IPS-15b (cell line): ENCODE data around the gene PGS1.
"Not testable (repeated sequence)": the region's sequence is repeated elsewhere in the genome, so short reads cannot be mapped to it uniquely, and the experiment has no call there.

ENCODE experiments used
- H3K27me3 ChIP-seq: one replicate; pipeline ENCODE4 v1.6.1; 2013; ENCODE audit warnings: low read length; ENCODE audit not compliant: control insufficient read depth, insufficient read depth
- H3K36me3 ChIP-seq: one replicate; pipeline ENCODE4 v1.6.1; 2013; ENCODE audit warnings: low read length; ENCODE audit not compliant: control insufficient read depth, insufficient read depth
- H3K4me1 ChIP-seq: one replicate; pipeline ENCODE4 v1.6.1; 2013; ENCODE audit warnings: mild to moderate bottlenecking, low read length; ENCODE audit not compliant: control insufficient read depth, insufficient read depth
- H3K4me3 ChIP-seq: one replicate; pipeline ENCODE4 v1.5.1; 2013; ENCODE audit warnings: low read depth, low read length
- H3K9ac ChIP-seq: one replicate; pipeline ENCODE4 v1.6.1; 2013; ENCODE audit warnings: low read depth, mild to moderate bottlenecking, low read length
- H3K9me3 ChIP-seq: one replicate; pipeline ENCODE4 v1.6.1; 2013; ENCODE audit warnings: mild to moderate bottlenecking, low read length; ENCODE audit not compliant: control insufficient read depth, insufficient read depth

PGS1 gene

GRCh38 chr17:78458091-78458490 is 79.6 kb downstream of the PGS1 start:
- no peaks in the 10 kb centered on the region for H3K4me1 ChIP-seq
- no peak overlapping the region for H3K9ac ChIP-seq
- H3K4me3 ChIP-seq = no peak overlapping the region
- H3K27me3 ChIP-seq = no peaks in the 10 kb centered on the region
- H3K36me3 ChIP-seq = no peaks in the 10 kb centered on the region
- no peaks in the 10 kb centered on the region for H3K9me3 ChIP-seq

GRCh38 chr17:78458736-78459335 is 80.4 kb downstream of the PGS1 start:
- H3K4me3 ChIP-seq = no peak overlapping the region
- H3K4me1 ChIP-seq = no peaks in the 10 kb centered on the region
- no peak overlapping the region for H3K9ac ChIP-seq
- H3K9me3 ChIP-seq = no peaks in the 10 kb centered on the region
- H3K27me3 ChIP-seq = no peaks in the 10 kb centered on the region
- no peaks in the 10 kb centered on the region for H3K36me3 ChIP-seq

GRCh38 chr17:78459696-78460095 is 81.2 kb downstream of the PGS1 start:
- no peaks in the 10 kb centered on the region for H3K9me3 ChIP-seq
- no peaks in the 10 kb centered on the region for H3K27me3 ChIP-seq
- H3K36me3 ChIP-seq = no peaks in the 10 kb centered on the region
- H3K4me3 ChIP-seq = no peak overlapping the region
- no peaks in the 10 kb centered on the region for H3K4me1 ChIP-seq
- H3K9ac ChIP-seq = no peak overlapping the region

GRCh38 chr17:78460176-78460675 is 81.8 kb downstream of the PGS1 start:
- no peak overlapping the region for H3K9ac ChIP-seq
- no peaks in the 10 kb centered on the region for H3K27me3 ChIP-seq
- no peak overlapping the region for H3K4me3 ChIP-seq
- no peaks in the 10 kb centered on the region for H3K4me1 ChIP-seq
- no peaks in the 10 kb centered on the region for H3K36me3 ChIP-seq
- H3K9me3 ChIP-seq = no peaks in the 10 kb centered on the region

GRCh38 chr17:78460951-78461798 is 82.7 kb downstream of the PGS1 start:
- no peak overlapping the region for H3K4me3 ChIP-seq

GRCh38 chr17:78461799-78462053 is 83.3 kb downstream of the PGS1 start:
- Histone ChIP-seq H3K27me3 (no peaks in the 10 kb centered on the region), H3K9me3 (no peaks in the 10 kb centered on the region), H3K4me1 (no peaks in the 10 kb centered on the region), H3K9ac (no peak overlapping the region), H3K4me3 (no peak overlapping the region), H3K36me3 (no peaks in the 10 kb centered on the region)

More at GRCh38 chr17:78460951-78461798, 82.7 kb downstream of the PGS1 start:
- no peaks in the 10 kb centered on the region for H3K4me1 ChIP-seq
- H3K36me3 ChIP-seq = no peaks in the 10 kb centered on the region
- H3K27me3 ChIP-seq = no peaks in the 10 kb centered on the region
- no peaks in the 10 kb centered on the region for H3K9me3 ChIP-seq
- H3K9ac ChIP-seq = no peak overlapping the region

GRCh38 chr17:78462148-78462547 is 83.7 kb downstream of the PGS1 start:
- Histone ChIP-seq H3K9me3 (no peaks in the 10 kb centered on the region), H3K9ac (no peak overlapping the region), H3K4me3 (no peak overlapping the region), H3K4me1 (no peaks in the 10 kb centered on the region), H3K27me3 (no peaks in the 10 kb centered on the region), H3K36me3 (no peaks in the 10 kb centered on the region)

- H3K4me3 ChIP-seq, H3K4me1 ChIP-seq, H3K36me3 ChIP-seq, H3K9ac ChIP-seq, H3K9me3 ChIP-seq, H3K27me3 ChIP-seq: not testable (repeated sequence)
These were observed 87.8 kb downstream of the PGS1 start for GRCh38 chr17:78466109-78466785.

- no peaks in the 10 kb centered on the region for H3K36me3 ChIP-seq
- H3K27me3 ChIP-seq = no peaks in the 10 kb centered on the region
- no peak overlapping the region for H3K4me3 ChIP-seq
- no peaks in the 10 kb centered on the region for H3K9me3 ChIP-seq
- no peaks in the 10 kb centered on the region for H3K4me1 ChIP-seq
- no peak overlapping the region for H3K9ac ChIP-seq
These were observed 88.6 kb downstream of the PGS1 start for GRCh38 chr17:78466786-78467715.

GRCh38 chr17:78468366-78468765 is 89.9 kb downstream of the PGS1 start:
- Histone ChIP-seq H3K9ac (no peak overlapping the region), H3K36me3 (no peaks in the 10 kb centered on the region), H3K27me3 (no peaks in the 10 kb centered on the region), H3K4me3 (no peak overlapping the region), H3K4me1 (no peaks in the 10 kb centered on the region), H3K9me3 (no peaks in the 10 kb centered on the region)

- Histone ChIP-seq H3K4me1 (no peaks in the 10 kb centered on the region), H3K4me3 (no peak overlapping the region), H3K9me3 (no peaks in the 10 kb centered on the region), H3K27me3 (no peaks in the 10 kb centered on the region), H3K9ac (no peak overlapping the region), H3K36me3 (no peaks in the 10 kb centered on the region)
These were observed 91.0 kb downstream of the PGS1 start for GRCh38 chr17:78469443-78469842.
